Activated CD4-positive, alpha-beta memory T cell treated with anti-CD3 and anti-CD28 coated beads, Interleukin-2, amount 10 ng/mL, durations not matched to agents 7 days and 5 days (primary cell): Measurements from ENCODE around the gene DLX1. TPM values are rescaled to one million over a fixed set of nuclear protein-coding genes. Genes with fewer than 3 reads are reported as not detected.
"Not testable (repeated sequence)": the region's sequence is repeated elsewhere in the genome, so short reads cannot be mapped to it uniquely, and the experiment has no call there.

ENCODE experiments used
- CTCF ChIA-PET: fragments of 350-600 bp; sonication (Branson Sonifier 250); formaldehyde crosslinking; loops from one replicate; lab custom pipeline; 2021; ENCODE audit warnings: antibody characterized with exemption, inconsistent platforms; lab: Charles Lee
- POLR2A ChIA-PET: fragments of 350-600 bp; sonication (Branson Sonifier 250); formaldehyde crosslinking; loops from one replicate; lab custom pipeline; 2021; ENCODE audit warnings: antibody characterized with exemption; lab: Charles Lee
- DNase-seq: peaks from one replicate; pipeline ENCODE4 v3.0.0-alpha.2; 2020
- H3K27ac Mint-ChIP-seq: one replicate; pipeline ENCODE4 v1.8.0; 2021; ENCODE audit warnings: mild to moderate bottlenecking, mixed read lengths
- H3K27me3 Mint-ChIP-seq: one replicate; pipeline ENCODE4 v1.8.0; 2021; ENCODE audit warnings: mixed read lengths
- H3K36me3 Mint-ChIP-seq: one replicate; pipeline ENCODE4 v1.8.0; 2021; ENCODE audit warnings: low read depth, mixed read lengths
- H3K4me1 Mint-ChIP-seq: one replicate; pipeline ENCODE4 v1.8.0; 2021; ENCODE audit warnings: mixed read lengths
- H3K4me3 Mint-ChIP-seq: one replicate; pipeline ENCODE4 v1.8.0; 2021; ENCODE audit warnings: mild to moderate bottlenecking, mixed read lengths
- H3K9me3 Mint-ChIP-seq: one replicate; pipeline ENCODE4 v1.8.0; 2021; ENCODE audit warnings: mixed read lengths
- total RNA-seq, 2 experiments: library from RNA; stranded (reverse); gene quantifications; one replicate each; pipeline ENCODE4 v1.2.3, GENCODE V29; 2021

DLX1 gene
- total RNA-seq, 2 experiments from 2014 or later = 0.18 TPM; not detected in 1

DNA sequence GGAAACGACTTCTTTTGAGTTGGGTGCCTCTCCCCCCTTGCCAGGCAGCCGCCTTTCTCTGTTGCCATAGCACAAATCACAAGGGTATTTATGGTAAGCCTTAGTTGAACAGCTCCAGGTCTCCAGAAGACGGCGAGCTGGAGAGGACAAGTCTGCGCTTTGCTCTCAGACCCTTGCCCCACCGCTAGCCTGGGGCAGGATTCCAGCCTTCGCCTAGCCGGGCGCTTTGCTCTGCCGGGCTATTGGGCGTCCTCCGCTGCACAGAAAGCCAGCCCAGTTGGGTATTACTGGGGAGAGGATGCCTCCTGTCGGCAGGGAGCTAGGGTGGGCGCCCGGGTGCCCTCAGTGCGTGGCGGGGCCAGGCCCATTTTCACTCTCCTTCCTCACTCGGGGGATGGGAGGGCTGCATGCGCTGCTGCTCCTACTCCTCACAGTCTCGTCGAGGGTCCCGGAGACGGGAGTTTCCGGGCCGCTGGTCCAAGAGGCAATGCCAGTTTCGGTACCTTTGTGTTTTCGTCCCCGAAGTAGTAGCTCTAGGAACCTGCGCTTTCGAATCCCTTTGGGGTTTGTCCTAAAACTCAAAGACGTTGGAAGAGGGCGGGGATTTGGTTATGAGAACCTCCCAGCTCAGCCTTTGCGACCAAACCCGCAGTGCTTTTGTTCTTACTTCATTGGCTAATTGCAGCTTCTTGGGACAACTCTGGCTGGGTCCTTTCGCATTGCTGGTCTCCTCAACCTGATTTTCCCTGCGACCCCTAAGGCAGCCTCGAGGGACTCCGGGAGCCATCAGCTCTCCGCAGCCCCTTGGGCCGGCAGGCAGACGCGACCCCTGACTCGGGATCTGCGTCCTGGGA lies 21.0 kb downstream of the DLX1 start:
- Mint-ChIP-seq H3K4me1 (peaks cover 51% of the 10 kb centered on the region), H3K9me3 (no peaks in the 10 kb centered on the region), H3K4me3 (peak overlapping the region; percentile 64), H3K27me3 (peaks cover 78% of the 10 kb centered on the region), H3K27ac (no peak overlapping the region), H3K36me3 (peaks cover 6% of the 10 kb centered on the region)
- CTCF ChIA-PET = interaction anchor here (0.7 to 5.5 kb wide), 26 partner anchors 9 to 507 kb away, joined by 3 to 64 read pairs (median 4); partner anchors contain the start of gene DLX1
- POLR2A ChIA-PET = interaction anchor here (0.7 to 1.7 kb wide), 3 partner anchors 356 to 402 kb away, joined by 3 to 4 read pairs (median 4); no protein-coding TSS in a partner anchor
- DNase-seq = peak; percentile 62

DNA sequence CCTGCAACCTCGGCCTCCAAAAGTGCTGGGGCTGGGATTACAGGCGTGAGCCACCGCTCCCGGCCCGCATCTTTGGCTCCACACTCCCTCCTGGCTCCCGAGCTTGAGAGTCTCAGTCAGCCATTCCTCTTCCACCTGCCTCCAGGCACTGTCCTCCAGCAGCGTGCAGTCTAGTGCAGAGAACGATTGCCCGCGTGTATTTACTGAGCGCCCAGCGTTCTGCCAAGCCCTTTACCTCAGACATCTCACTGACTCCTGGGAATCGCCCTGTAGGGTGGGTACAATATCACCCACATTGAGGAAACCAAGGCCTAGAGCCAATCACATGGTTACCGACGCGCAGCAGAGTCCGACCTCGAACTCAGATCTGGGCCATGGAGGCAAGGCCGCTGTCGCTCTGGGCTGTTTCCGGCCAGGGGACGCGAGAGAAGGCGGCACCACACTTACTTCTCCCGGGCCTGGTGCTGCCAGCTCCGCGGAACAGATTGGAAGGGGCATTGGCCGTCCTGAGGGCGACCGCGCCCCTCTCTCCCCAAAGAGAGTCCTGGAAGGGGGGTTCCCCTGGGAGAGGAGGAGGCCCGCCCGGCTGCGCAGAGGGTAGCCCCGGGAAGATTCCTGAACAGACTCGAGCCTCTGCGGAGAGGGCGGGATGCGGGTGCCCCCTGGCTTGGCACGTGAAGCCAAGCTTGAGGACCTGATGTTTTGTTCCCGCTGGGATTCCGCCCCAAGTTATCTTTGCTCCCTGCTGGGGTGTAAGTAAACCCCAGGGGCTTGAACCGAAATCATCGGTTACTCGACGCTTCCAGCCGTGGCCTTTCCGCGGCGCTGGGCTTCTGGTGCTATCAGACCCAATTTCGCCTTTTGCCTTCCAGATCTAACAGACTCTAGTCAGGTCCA lies 22.6 kb downstream of the DLX1 start:
- Mint-ChIP-seq H3K9me3 (no peaks in the 10 kb centered on the region), H3K27ac (no peak overlapping the region), H3K36me3 (peaks cover under 1% of the 10 kb centered on the region), H3K4me1 (peaks cover 38% of the 10 kb centered on the region), H3K27me3 (peaks cover 70% of the 10 kb centered on the region), H3K4me3 (no peak overlapping the region)
- POLR2A ChIA-PET = no interaction called here
- CTCF ChIA-PET = interaction anchor here (1.4 to 5.5 kb wide), 6 partner anchors 8 to 405 kb away, joined by 3 to 64 read pairs (median 9); no protein-coding TSS in a partner anchor
- DNase-seq = no peak

DNA sequence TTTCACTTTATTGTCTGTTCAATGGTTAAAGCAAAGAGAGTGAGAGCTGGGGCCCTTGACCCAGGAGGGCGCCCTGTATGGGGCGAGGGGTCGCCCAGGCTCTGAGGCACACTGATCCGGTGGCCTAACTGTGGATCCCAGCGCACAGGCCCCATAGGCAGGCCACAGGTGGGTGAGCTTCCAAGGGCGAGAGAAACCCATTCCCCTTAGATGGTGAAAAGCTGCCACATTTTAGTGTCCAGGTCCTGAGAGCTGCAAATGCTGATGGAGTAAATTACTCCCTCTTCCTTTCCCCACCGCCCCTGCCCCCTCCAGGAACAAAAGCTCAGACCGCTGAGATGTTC lies 23.3 kb downstream of the DLX1 start:
- Mint-ChIP-seq H3K27ac (no peak overlapping the region), H3K27me3 (peaks cover 66% of the 10 kb centered on the region), H3K36me3 (no peaks in the 10 kb centered on the region), H3K4me1 (peaks cover 32% of the 10 kb centered on the region), H3K9me3 (no peaks in the 10 kb centered on the region), H3K4me3 (no peak overlapping the region)
- POLR2A ChIA-PET = no interaction called here
- no peak for DNase-seq
- CTCF ChIA-PET = interaction anchor here (1.0 kb wide), 1 partner anchor 298 kb away, joined by 3 read pairs; no protein-coding TSS in a partner anchor

DNA sequence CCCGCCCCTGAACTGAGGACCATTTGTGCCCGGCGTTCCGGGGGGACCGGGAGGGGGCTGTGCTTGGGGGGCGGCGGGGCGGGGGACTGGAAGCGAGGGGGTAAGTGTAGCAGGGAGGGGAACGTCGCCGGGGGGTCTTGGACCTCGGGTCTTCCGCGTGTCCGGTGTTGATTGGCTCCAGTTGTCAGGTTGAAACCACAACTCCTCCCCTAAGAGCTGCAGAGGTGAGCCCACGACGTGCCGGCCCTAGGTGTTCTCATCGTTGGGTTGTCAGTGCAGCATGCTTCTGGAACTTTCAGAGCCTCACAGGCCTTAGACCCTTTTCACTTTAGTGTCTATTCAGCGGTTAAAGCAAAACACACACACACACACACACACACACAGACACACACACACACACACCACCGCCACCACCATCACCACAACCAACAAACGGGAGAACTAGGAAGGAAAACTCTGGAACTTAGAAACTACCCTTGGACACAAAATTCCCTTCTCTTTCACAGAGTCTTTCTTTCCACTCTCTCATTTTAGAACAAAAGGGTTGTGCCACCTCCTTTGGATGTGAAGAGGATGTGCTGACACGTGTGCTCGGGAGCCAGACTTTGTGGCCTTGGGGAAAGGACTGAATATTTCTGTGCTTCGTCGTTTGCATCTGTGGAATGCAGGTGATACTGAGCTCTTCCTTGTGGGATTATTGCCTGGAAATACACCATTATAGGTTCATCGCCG lies 24.1 kb downstream of the DLX1 start:
- Mint-ChIP-seq H3K27ac (no peak overlapping the region), H3K4me3 (no peak overlapping the region), H3K36me3 (no peaks in the 10 kb centered on the region), H3K9me3 (no peaks in the 10 kb centered on the region), H3K27me3 (peaks cover 60% of the 10 kb centered on the region), H3K4me1 (peaks cover 24% of the 10 kb centered on the region)
- CTCF ChIA-PET = interaction anchor here (1.0 kb wide), 1 partner anchor 299 kb away, joined by 3 read pairs; no protein-coding TSS in a partner anchor
- DNase-seq = no peak
- POLR2A ChIA-PET = no interaction called here

DNA sequence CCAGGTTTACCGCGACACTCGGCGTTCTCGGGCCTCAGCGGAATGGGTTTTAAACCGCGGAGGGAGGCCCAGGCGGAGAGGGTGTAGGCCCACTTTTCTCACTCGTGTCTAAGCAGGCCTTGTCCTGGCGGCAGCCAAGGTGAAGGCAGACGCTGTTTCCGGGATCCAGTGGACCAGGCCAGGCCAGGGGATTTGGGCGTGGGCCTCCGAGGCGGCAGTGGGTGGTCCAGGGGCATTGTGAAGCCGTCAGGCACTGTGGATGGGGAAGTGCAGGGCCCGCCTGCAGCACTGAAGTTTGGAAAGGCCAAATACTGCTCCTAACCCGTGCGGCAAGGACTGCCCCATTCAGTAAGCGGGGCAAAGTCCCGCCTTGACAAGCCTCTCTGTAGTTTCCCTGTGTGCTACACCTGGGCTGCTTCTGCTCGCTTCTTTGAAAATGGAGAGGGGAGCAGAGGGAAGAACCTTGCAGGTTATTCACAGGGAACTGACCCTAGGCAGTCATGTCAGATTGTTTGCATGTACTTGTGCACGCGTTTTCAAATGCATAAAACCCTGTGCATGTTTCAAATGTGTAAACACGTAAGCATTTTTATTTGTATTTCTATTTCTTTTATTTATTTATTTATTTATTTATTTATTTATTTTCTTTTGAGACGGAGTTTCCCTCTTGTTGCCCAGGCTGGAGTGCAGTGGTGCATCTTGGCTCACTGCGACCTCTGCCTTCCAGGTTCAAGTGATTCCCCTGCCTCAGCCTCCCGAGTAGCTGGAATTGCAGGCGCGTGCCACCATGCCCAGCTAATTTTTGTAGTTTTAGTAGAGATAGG lies 24.9 kb downstream of the DLX1 start:
- CTCF ChIA-PET = no interaction called here
- POLR2A ChIA-PET = no interaction called here
- Mint-ChIP-seq H3K27ac (no peak overlapping the region), H3K9me3 (no peaks in the 10 kb centered on the region), H3K4me1 (peaks cover 23% of the 10 kb centered on the region), H3K36me3 (no peaks in the 10 kb centered on the region), H3K4me3 (no peak overlapping the region), H3K27me3 (peaks cover 60% of the 10 kb centered on the region)
- no peak for DNase-seq

DNA sequence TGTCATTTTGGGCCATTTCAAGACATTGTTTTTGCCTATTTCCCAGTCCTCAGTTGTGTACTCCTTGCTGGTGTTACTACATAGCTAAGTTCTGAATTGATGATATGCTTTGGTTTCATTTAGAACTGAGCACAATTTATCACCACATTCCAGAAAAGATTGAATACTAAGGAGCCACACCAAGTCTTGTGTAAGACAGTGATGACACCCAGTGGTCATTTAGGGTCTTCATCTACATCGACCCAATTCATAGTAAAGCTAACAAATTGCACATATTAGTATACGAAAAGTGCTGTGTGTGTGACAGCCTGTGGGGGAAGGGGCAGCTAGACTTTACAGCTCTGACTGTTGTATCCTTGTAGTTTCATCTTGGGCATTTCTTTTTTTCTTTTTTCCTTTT lies 28.3 kb downstream of the DLX1 start:
- peaks cover 33% of the 10 kb centered on the region for H3K27me3 Mint-ChIP-seq
- no peak overlapping the region for H3K27ac Mint-ChIP-seq
- no peaks in the 10 kb centered on the region for H3K4me1 Mint-ChIP-seq
- H3K36me3 Mint-ChIP-seq = no peaks in the 10 kb centered on the region
- DNase-seq = no peak
- POLR2A ChIA-PET = interaction anchor here (1.3 kb wide), 1 partner anchor 32 kb away, joined by 4 read pairs; no protein-coding TSS in a partner anchor
- no peaks in the 10 kb centered on the region for H3K9me3 Mint-ChIP-seq
- CTCF ChIA-PET = interaction anchor here (1.2 to 3.0 kb wide), 6 partner anchors 9 to 419 kb away, joined by 3 to 27 read pairs (median 6); partner anchors contain the start of gene DLX2
- H3K4me3 Mint-ChIP-seq = no peak overlapping the region

DNA sequence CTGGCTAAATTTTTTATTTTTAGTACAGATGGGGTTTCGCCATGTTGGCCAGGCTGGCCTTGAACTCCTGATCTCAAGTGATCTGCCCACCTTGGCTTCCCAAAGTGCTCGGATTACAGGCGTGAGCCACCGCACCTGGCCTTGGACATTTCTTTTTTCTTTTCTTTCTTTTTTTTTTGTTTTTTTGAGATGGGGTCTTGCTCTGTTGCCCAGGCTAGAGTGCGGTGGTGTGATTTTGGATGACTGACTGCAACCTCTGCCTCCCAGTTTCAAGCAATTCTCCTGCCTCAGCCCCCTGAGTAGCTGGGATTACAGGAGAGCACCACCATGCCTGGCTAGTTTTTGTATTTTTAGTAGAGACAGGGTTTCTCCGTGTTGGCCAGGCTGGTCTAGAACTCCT lies 28.9 kb downstream of the DLX1 start:
- H3K4me3 Mint-ChIP-seq, H3K9me3 Mint-ChIP-seq, H3K4me1 Mint-ChIP-seq, DNase-seq, POLR2A ChIA-PET, H3K36me3 Mint-ChIP-seq, H3K27ac Mint-ChIP-seq: not testable (repeated sequence)
- CTCF ChIA-PET = interaction anchor here (1.2 to 3.0 kb wide), 3 partner anchors 13 to 420 kb away, joined by 3 to 27 read pairs (median 7); no protein-coding TSS in a partner anchor
- peaks cover 37% of the 10 kb centered on the region for H3K27me3 Mint-ChIP-seq

DNA sequence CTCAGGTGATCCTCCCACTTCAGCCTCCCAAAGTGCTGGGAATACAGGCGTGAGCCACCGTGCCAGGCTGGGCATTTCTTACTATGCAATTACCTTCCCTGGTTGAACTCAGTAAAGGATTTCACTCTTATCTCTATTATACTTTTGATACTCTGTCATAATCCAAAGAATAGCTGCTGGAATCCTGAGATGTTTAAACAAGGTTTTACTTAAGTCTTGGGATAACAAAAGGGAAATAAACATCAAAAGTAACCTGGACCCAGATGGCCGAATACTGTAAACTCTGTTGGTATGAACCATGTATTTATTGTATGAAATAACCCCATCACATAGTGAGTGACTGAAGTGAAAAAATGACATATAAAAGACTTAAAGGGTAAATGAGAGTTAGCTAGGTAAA lies 29.3 kb downstream of the DLX1 start:
- Mint-ChIP-seq H3K9me3 (no peaks in the 10 kb centered on the region), H3K4me1 (no peaks in the 10 kb centered on the region), H3K27ac (no peak overlapping the region), H3K27me3 (peaks cover 37% of the 10 kb centered on the region), H3K4me3 (no peak overlapping the region), H3K36me3 (no peaks in the 10 kb centered on the region)
- POLR2A ChIA-PET = no interaction called here
- DNase-seq = no peak
- CTCF ChIA-PET = interaction anchor here (3.0 kb wide), 1 partner anchor 13 kb away, joined by 27 read pairs; no protein-coding TSS in a partner anchor

DNA sequence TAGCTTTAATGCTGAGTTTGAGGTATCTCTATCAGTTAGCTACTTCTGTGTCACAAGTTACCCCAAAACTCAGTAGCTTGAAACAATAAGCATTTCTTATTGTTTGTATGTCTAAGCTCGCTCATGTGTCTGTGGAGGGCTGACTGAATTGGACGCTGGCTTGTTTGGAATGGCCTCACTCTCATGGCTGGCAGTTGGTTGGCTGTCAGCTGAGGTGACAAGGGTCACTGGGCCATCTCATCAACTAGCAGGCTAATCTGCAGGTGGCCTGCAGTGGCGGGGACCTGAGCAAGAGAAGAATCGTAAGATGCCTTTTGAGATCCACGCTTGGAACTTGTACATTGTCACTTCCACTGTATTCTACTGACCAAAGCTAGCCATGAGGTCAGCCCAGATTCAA lies 30.8 kb downstream of the DLX1 start:
- H3K9me3 Mint-ChIP-seq = no peaks in the 10 kb centered on the region
- no peak overlapping the region for H3K27ac Mint-ChIP-seq
- H3K4me3 Mint-ChIP-seq = no peak overlapping the region
- H3K27me3 Mint-ChIP-seq = peaks cover 35% of the 10 kb centered on the region
- no peaks in the 10 kb centered on the region for H3K4me1 Mint-ChIP-seq
- no peak for DNase-seq
- H3K36me3 Mint-ChIP-seq = no peaks in the 10 kb centered on the region
- ChIA-PET CTCF (interaction anchor here (1.6 to 3.0 kb wide), 2 partner anchors 10 to 11 kb away, joined by 10 to 27 read pairs; no protein-coding TSS in a partner anchor), POLR2A (no interaction called here)

DNA sequence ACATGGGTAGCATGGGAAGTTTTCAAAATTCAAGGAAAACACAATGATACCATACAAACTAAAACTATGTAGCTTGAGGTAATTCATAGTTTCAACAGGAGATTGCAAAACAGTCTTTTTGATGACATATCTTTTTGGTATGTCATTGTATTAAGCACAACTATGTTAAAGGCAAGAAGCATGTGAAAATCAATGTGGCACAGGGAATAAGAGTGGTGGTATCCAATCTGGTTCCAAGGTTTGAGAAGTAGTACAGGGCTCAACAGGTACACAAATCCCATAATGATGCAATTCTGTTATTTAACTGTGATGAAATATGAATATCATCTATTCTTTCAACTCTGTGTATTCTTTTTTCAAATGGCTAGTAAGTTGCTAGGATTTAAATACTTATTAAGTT lies 33.8 kb downstream of the DLX1 start:
- POLR2A ChIA-PET = interaction anchor here (0.7 kb wide), 1 partner anchor 343 kb away, joined by 3 read pairs; no protein-coding TSS in a partner anchor
- H3K27me3 Mint-ChIP-seq = peaks cover 28% of the 10 kb centered on the region
- CTCF ChIA-PET = interaction anchor here (0.6 to 1.0 kb wide), 2 partner anchors 7 to 8 kb away, joined by 3 read pairs; no protein-coding TSS in a partner anchor
- H3K9me3 Mint-ChIP-seq = no peaks in the 10 kb centered on the region
- H3K4me3 Mint-ChIP-seq = no peak overlapping the region
- no peaks in the 10 kb centered on the region for H3K4me1 Mint-ChIP-seq
- no peak overlapping the region for H3K27ac Mint-ChIP-seq
- H3K36me3 Mint-ChIP-seq = no peaks in the 10 kb centered on the region
- DNase-seq = no peak

DNA sequence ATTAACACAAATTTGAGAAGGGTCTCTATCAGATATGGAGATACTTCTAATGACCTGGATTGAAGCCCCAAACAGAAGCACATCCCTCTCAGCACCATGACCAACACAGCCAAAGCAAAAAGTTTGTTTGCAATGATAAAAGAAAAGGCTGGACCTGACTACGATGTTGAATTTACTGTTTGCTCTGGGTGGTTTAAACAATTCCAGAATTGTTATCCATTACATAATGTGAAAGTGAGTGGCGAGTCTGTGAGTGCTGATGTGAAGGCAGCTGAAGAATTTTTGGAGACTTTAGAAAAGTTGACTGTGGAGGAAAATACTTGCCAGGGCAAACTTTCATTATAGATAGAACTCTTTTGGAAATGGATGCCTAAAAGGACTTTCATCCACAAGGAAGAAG lies 34.8 kb downstream of the DLX1 start:
- CTCF ChIA-PET = no interaction called here
- H3K4me3 Mint-ChIP-seq = no peak overlapping the region
- H3K36me3 Mint-ChIP-seq = no peaks in the 10 kb centered on the region
- peaks cover 25% of the 10 kb centered on the region for H3K27me3 Mint-ChIP-seq
- POLR2A ChIA-PET = interaction anchor here (0.7 kb wide), 1 partner anchor 342 kb away, joined by 3 read pairs; no protein-coding TSS in a partner anchor
- H3K4me1 Mint-ChIP-seq = no peaks in the 10 kb centered on the region
- no peaks in the 10 kb centered on the region for H3K9me3 Mint-ChIP-seq
- no peak overlapping the region for H3K27ac Mint-ChIP-seq
- no peak for DNase-seq
